ENCODE measurements around the gene ZBTB46.

ZBTB46 gene

DNA sequence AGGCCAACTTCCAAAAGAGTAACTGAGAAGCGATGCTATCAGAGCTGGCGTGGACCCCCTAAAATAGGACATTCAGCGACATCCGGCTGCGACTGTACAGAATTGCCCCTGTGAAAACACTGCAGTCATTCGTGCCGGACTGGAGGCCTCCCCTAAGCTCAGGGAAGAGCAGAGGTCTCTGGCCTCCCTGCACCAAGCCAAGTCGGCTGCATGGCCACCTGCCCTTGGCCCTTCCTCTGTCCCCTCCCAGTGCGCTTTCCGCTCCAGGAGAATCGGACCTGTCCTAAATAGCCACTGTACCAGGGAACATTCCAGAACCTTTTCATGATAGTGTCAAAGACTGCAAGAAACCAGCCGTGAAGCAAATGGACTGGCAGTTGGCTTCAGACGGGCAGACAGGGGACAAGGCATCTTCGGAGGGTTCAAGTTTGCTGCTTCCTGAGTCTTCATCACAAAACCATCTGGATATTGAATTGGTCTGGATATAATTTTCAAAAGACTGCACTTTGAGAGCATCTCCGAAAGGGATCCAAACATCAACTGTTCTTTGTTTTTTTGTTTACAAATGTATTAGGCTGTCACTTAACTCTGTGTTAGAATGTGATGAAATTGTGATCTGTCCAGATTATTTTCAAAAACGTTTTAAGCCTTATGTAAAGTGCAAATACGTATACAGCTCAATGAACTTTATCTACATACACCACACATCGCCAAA lies 75.0 kb downstream of the ZBTB46 start:
- H3K9ac ChIP-seq (ENCODE audit: low read length), result no peak overlapping the region
- H3K36me3 ChIP-seq (ENCODE audit: control insufficient read depth, insufficient read depth, low read length), result no peaks in the 10 kb centered on the region
- no peaks in the 10 kb centered on the region for H3K4me1 ChIP-seq (ENCODE audit: control insufficient read depth, insufficient read depth, low read length)
- no peaks in the 10 kb centered on the region for H3K27me3 ChIP-seq (ENCODE audit: control insufficient read depth, insufficient read depth, low read length)
- no peak overlapping the region for H3K27ac ChIP-seq (ENCODE audit: low read depth, low read length)
- H3K4me3 ChIP-seq (ENCODE audit: low read length), result no peak overlapping the region

DNA sequence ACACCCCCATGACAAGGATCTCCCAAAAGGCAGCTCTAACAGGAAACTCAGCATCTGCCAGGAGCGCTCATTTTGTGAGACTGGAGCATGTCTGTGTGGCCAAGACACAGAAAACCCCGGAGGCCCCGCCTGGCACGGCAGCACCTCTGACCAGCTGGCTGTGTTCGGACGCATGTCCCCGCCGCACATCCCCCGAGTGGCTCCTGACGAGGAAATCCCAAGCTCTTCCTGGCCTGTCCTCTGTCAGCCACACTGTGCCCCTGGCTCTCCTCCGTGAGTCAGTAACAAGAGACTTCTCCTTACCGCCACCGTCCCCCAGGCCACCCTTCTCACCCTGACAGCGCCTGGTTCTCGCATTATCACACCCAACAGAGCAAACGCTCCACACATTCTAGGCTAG lies 77.1 kb downstream of the ZBTB46 start:
- Histone ChIP-seq H3K4me3 (ENCODE audit: low read length) (no peak overlapping the region), H3K27me3 (ENCODE audit: control insufficient read depth, insufficient read depth, low read length) (no peaks in the 10 kb centered on the region), H3K36me3 (ENCODE audit: control insufficient read depth, insufficient read depth, low read length) (no peaks in the 10 kb centered on the region), H3K27ac (ENCODE audit: low read depth, low read length) (no peak overlapping the region), H3K9ac (ENCODE audit: low read length) (no peak overlapping the region), H3K4me1 (ENCODE audit: control insufficient read depth, insufficient read depth, low read length) (no peaks in the 10 kb centered on the region)

DNA sequence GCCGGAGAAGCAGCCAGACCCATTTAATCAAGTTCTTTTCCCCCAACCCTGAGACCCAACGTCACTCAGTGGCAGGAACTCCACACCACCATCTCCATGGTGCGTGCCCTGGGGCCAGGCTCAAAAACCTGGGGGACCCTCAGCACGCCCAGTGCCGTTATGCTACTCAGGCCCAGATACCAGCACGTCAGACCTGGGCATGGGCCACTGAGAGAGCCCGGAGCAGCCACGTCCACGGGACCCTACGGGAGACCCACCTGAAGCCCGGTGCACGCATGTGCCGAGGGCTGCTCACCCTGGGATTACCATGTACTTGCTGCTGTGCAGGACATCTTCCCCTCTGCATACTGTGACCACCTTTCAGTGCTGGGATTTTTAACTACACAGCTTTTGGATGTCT lies 77.7 kb downstream of the ZBTB46 start:
- H3K4me1 ChIP-seq (ENCODE audit: control insufficient read depth, insufficient read depth, low read length), result no peaks in the 10 kb centered on the region
- no peak overlapping the region for H3K27ac ChIP-seq (ENCODE audit: low read depth, low read length)
- no peak overlapping the region for H3K4me3 ChIP-seq (ENCODE audit: low read length)
- H3K9ac ChIP-seq (ENCODE audit: low read length), result no peak overlapping the region
- H3K27me3 ChIP-seq (ENCODE audit: control insufficient read depth, insufficient read depth, low read length), result no peaks in the 10 kb centered on the region
- no peaks in the 10 kb centered on the region for H3K36me3 ChIP-seq (ENCODE audit: control insufficient read depth, insufficient read depth, low read length)

DNA sequence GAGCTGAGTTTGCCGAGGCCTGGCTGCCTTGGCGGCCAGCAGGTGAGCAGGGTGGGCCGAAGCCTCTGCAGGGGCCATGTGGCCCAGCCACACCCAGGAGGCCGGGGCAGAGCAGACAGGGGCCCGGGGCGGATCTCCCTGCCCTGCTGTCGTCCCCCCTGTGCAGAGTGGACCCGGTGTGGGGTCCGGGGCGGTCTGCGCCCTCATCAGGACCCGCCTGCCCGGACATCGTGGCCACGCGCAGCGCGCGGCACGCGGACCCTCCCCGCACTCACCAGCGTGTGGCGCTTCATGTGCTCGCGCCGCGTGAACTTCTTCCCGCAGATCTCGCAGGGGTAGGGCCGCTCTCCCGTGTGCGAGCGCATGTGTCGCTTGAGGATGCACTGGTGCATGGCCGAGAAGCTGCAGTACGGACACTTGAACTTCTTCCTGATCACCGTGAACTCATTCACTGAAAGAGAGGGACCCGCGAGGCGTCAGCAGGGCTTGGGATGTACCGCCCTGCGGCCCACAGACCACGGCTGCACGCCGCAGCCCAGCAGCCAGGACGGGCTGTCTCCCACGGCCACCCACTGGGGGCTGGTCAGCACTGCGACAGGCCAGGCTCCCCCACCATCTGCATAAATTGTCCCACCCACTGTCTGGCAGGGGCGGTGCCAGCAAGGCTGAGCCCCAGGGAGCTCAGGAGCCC lies 78.5 kb downstream of the ZBTB46 start:
- no peak overlapping the region for H3K4me3 ChIP-seq (ENCODE audit: low read length)
- no peak overlapping the region for H3K9ac ChIP-seq (ENCODE audit: low read length)
- no peaks in the 10 kb centered on the region for H3K4me1 ChIP-seq (ENCODE audit: control insufficient read depth, insufficient read depth, low read length)
- no peak overlapping the region for H3K27ac ChIP-seq (ENCODE audit: low read depth, low read length)
- H3K27me3 ChIP-seq (ENCODE audit: control insufficient read depth, insufficient read depth, low read length), result no peaks in the 10 kb centered on the region
- H3K36me3 ChIP-seq (ENCODE audit: control insufficient read depth, insufficient read depth, low read length), result no peaks in the 10 kb centered on the region

DNA sequence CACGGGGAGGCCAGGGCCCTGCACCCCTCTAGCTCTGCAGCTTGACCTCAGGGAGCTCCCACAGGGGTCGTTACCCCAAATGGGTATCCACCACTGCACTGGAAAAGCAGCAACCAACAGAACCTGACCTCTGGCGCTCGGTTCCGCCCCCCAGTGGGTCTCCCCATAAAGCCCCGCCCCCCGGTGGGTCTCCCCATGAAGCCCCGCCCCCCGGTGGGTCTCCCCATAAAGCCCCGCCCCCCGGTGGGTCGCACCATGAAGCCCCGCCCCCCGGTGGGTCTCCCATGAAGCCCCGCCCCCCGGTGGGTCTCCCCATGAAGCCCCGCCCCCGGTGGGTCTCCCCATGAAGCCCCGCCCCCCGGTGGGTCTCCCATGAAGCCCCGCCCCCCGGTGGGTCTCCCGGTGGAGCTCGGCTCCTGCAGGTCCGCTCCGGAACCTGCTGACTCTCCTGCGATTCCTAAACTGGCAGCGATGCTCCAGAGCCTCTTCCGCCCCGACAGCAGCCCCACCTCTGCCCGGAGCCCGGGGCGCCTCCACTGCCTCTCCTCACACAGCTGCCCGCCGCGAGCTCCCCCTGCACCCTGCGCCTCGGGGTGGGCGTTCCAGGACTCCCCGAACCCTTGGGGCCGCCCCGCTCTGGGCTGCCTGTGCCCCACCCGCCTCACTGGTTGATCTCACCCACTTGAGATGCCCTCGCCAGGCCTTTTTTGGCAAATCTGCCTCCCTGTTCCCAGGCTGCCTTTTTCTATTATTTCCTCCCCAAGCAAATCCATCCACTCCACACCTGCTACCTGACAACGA lies 79.4 kb downstream of the ZBTB46 start:
- Histone ChIP-seq H3K27me3 (ENCODE audit: control insufficient read depth, insufficient read depth, low read length) (no peaks in the 10 kb centered on the region), H3K36me3 (ENCODE audit: control insufficient read depth, insufficient read depth, low read length) (no peaks in the 10 kb centered on the region), H3K27ac (ENCODE audit: low read depth, low read length) (no peak overlapping the region), H3K9ac (ENCODE audit: low read length) (no peak overlapping the region), H3K4me3 (ENCODE audit: low read length) (no peak overlapping the region), H3K4me1 (ENCODE audit: control insufficient read depth, insufficient read depth, low read length) (no peaks in the 10 kb centered on the region)

DNA sequence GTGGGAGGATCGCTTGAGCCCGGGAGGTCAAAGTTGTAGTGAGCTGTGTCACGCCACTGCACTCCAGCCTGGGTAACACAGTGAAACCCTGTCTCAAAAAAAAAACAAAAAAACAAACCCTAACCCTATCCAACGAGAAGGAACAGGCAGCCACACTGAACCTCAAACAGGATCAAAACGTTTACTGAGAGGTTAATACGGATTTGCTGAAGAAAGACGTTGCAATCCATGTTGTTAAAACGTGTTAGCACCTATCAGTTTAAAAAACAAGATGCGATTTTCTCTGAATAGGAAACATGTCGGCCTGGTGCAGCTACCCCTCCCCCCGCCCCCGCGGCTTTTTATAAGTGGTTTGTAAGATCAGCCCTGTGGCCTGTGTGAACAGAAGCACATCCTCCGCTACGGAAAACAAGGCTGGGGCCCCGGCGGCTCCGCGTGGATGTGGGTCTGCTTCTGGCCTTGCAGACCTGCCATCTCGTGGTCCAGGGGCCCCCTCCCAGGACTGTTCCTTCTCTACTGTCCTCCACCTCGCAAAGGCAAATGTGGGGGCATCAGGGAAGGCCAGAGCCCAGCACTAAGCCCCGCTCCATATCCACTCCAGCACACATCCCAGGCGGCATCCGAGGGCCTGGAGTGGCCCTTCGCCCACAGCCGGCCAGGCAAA lies 80.1 kb downstream of the ZBTB46 start:
- H3K9ac ChIP-seq (ENCODE audit: low read length), result no peak overlapping the region
- H3K36me3 ChIP-seq (ENCODE audit: control insufficient read depth, insufficient read depth, low read length), result peaks cover 2% of the 10 kb centered on the region
- H3K27me3 ChIP-seq (ENCODE audit: control insufficient read depth, insufficient read depth, low read length), result no peaks in the 10 kb centered on the region
- H3K27ac ChIP-seq (ENCODE audit: low read depth, low read length), result no peak overlapping the region
- no peaks in the 10 kb centered on the region for H3K4me1 ChIP-seq (ENCODE audit: control insufficient read depth, insufficient read depth, low read length)
- no peak overlapping the region for H3K4me3 ChIP-seq (ENCODE audit: low read length)

DNA sequence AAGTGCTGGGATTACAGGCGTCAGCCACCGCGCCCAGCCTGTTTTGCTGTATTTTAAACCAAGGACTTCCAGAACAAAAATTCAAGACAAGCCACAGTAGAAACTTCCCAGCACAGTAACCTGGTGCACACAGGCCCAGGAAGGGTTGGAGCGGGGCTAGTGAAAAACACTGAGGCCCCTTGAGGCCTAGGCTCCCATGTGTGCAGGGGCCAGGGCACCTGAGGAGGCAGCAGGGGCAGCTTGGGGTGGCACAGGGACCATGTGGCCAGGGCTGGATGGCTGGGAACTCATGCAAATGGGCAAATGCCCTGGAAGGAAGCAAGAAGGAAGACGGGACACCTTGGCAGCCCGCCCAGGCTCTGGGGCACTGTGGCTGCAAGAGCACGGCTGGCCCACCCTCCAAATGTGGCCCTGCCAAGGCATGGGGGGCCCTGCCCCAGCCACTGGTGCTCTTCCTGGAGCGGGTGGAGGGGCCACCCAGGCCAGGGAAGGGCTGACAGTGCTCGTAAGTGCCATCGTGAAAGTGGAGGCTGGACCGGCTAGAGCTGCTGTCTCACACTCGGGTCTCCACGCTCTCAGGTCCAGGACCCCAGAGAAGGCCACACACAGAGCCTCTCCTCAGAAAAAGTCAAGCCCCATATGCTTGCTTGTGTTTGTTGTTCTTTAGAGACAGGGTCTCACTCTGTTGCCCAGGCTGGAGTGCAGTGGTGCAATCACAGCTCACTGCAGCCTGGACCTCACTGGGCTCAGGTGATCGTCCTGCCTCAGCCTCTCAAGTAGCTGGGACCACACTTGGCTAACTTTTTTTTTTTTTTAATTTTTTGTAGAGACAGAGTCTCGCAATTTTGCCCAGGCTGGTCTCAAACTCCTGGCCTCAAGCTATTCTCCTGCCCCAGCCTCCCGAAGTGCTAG lies 81.2 kb downstream of the ZBTB46 start:
- no peak overlapping the region for H3K27ac ChIP-seq (ENCODE audit: low read depth, low read length)
- peaks cover 2% of the 10 kb centered on the region for H3K36me3 ChIP-seq (ENCODE audit: control insufficient read depth, insufficient read depth, low read length)
- no peak overlapping the region for H3K9ac ChIP-seq (ENCODE audit: low read length)
- no peaks in the 10 kb centered on the region for H3K27me3 ChIP-seq (ENCODE audit: control insufficient read depth, insufficient read depth, low read length)
- no peak overlapping the region for H3K4me3 ChIP-seq (ENCODE audit: low read length)
- no peaks in the 10 kb centered on the region for H3K4me1 ChIP-seq (ENCODE audit: control insufficient read depth, insufficient read depth, low read length)

DNA sequence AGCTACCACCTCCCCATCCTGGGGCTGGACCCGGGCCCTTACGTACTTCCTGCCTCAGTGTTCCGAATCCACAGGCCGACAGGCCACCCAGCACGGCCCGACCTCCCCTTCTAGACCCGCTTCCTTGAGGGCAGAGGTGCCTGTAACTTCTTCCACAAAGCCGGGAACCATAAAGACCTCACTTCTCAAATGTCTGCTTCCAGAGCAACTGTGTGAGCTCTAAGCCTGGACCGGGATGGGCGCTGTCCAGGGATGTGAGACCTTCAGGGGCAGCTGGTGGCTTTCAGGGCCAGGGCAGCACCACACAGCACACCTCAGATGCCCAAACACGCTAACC lies 82.2 kb downstream of the ZBTB46 start:
- Histone ChIP-seq H3K4me1 (ENCODE audit: control insufficient read depth, insufficient read depth, low read length) (no peaks in the 10 kb centered on the region), H3K27ac (ENCODE audit: low read depth, low read length) (no peak overlapping the region), H3K36me3 (ENCODE audit: control insufficient read depth, insufficient read depth, low read length) (peaks cover 2% of the 10 kb centered on the region), H3K9ac (ENCODE audit: low read length) (no peak overlapping the region), H3K27me3 (ENCODE audit: control insufficient read depth, insufficient read depth, low read length) (no peaks in the 10 kb centered on the region), H3K4me3 (ENCODE audit: low read length) (no peak overlapping the region)

DNA sequence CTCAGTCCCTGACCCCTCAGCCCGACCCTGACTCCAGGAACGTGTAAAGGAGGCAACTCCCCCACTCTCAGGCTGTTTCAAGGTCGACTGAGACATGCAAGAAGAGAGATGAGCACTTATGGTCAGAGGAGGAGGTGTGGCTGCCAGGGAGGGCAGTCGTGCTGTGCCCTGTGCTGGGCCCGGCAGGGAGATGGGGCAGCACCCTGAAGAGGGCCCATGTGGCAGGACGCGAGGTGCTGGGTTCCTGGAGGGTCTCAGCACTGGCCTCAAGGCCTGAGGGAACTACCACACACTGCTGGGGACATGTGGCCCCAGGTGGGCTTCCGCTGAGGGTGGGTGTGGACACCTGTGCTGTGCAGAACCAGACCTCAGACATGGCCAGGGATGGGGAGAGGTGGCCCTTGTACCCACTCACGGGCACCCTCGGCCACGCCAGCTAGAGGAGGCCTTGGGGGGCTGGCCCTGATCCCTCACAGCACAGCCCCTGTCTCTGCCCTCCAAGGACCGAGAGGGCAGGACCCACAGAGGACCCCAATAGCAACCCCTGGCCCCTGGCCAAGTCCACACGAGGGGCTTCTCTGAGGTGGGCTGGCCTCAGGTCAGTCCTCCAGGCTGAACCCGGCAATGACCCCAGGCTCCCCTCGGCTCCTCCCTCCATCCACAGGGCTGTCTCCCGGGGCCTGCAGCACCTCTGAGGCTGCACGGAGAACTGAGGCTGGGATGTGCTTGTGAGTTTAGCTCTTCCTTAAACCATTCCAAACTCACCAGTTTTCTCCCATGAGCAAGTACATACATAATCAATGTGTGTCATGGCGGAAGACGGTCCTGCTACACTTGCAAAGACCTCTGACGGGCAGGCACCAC lies 82.8 kb downstream of the ZBTB46 start:
- Histone ChIP-seq H3K36me3 (ENCODE audit: control insufficient read depth, insufficient read depth, low read length) (peaks cover 2% of the 10 kb centered on the region), H3K4me1 (ENCODE audit: control insufficient read depth, insufficient read depth, low read length) (no peaks in the 10 kb centered on the region), H3K9ac (ENCODE audit: low read length) (no peak overlapping the region), H3K4me3 (ENCODE audit: low read length) (no peak overlapping the region), H3K27me3 (ENCODE audit: control insufficient read depth, insufficient read depth, low read length) (no peaks in the 10 kb centered on the region), H3K27ac (ENCODE audit: low read depth, low read length) (no peak overlapping the region)

DNA sequence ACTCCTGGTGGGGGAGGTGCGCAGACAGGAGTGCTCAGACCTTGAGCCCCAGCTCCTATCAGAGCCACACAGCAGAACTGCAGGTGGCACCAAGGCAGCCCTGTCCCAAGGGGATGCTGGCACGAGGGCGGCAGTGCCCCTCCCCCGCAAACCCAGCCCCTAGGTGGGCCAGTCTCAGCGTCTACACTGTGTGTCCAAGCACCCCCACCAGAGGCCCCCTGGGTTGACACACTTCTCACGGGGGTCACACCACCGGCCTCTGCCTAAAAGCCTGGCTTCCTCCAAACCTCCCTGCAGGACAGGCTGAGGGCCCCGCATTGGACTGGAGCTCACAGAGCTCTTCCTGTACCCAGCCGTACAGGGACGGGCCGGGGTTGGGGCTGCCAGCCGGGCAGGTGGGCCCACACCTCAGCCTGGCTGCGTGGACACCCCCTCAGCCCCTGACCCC lies 83.4 kb downstream of the ZBTB46 start:
- no peaks in the 10 kb centered on the region for H3K4me1 ChIP-seq (ENCODE audit: control insufficient read depth, insufficient read depth, low read length)
- no peak overlapping the region for H3K9ac ChIP-seq (ENCODE audit: low read length)
- H3K27me3 ChIP-seq (ENCODE audit: control insufficient read depth, insufficient read depth, low read length), result no peaks in the 10 kb centered on the region
- peaks cover 2% of the 10 kb centered on the region for H3K36me3 ChIP-seq (ENCODE audit: control insufficient read depth, insufficient read depth, low read length)
- no peak overlapping the region for H3K4me3 ChIP-seq (ENCODE audit: low read length)
- H3K27ac ChIP-seq (ENCODE audit: low read depth, low read length), result no peak overlapping the region

DNA sequence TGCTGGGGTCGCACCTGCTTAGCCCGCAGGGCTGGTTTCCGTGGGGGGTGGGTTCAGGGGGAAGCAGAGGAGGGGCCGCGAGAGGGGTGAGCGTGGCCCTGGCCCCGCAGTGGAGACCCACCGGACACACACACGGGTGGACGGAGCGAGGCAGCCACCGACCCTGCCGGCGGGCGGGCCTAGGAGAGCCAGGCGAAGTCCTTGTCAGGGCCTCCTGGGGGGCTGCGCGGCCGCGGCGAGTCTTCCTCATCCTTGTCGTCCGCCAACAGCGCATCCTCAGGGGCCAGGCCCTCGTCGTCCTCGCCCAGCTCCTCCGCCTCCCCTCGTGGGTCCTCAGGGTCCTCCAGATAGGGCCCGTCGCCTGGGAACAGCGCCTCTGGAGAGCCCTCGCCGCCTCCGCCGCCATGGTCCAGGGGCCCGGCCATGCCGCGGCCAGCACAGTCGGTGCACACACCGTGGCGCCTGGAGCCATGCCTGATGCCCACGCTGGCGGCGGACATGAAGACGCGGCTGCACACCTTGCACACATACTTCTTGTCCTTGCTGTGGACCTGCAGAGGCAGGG lies 84.2 kb downstream of the ZBTB46 start:
- Histone ChIP-seq H3K4me1 (ENCODE audit: control insufficient read depth, insufficient read depth, low read length) (no peaks in the 10 kb centered on the region), H3K36me3 (ENCODE audit: control insufficient read depth, insufficient read depth, low read length) (peaks cover 2% of the 10 kb centered on the region), H3K27ac (ENCODE audit: low read depth, low read length) (no peak overlapping the region), H3K4me3 (ENCODE audit: low read length) (no peak overlapping the region), H3K27me3 (ENCODE audit: control insufficient read depth, insufficient read depth, low read length) (no peaks in the 10 kb centered on the region), H3K9ac (ENCODE audit: low read length) (no peak overlapping the region)
